ENCODE data around the gene OS9.

Gene OS9

GRCh38 chr12:57752668-57753000 lies 58.7 kb downstream of the OS9 start:
- peak overlapping the region; percentile 54 to 91 for H3K27ac ChIP-seq
- TF ChIP-seq CTCF (IDR thresholded peaks at IDR 0.05), result no peak
- no peak for DNase-seq (ENCODE audit: low spot score)
- peak overlapping the region; percentile 80 for H3K4me3 ChIP-seq

- TF ChIP-seq CTCF (IDR thresholded peaks at IDR 0.05), result no peak
- H3K4me3 ChIP-seq, result no peak overlapping the region
- no peak for DNase-seq (ENCODE audit: low spot score)
- H3K27ac ChIP-seq, result no peak overlapping the region
Observed at GRCh38 chr12:57753756-57754337, 59.9 kb downstream of the OS9 start.

GRCh38 chr12:57754411-57755193 lies 60.7 kb downstream of the OS9 start, which contains the start of gene MARCHF9:
MARCHF9 (plus strand) TSS chr12:57755103; CDS start chr12:57755529, 426 bp downstream.
- peak within 1 kb of the TSS in 1 of 2 donors; percentile 64 for H3K27ac ChIP-seq
- peak within 1 kb of the TSS; percentile 89 for H3K4me3 ChIP-seq
- TF ChIP-seq CTCF (IDR thresholded peaks at IDR 0.05), result no peak
- DNase-seq (ENCODE audit: low spot score), result no peak

GRCh38 chr12:57755194-57755453 lies 61.2 kb downstream of the OS9 start:
- no peak for DNase-seq (ENCODE audit: low spot score)
- no peak for TF ChIP-seq CTCF (IDR thresholded peaks at IDR 0.05)
- H3K27ac ChIP-seq, result peak overlapping the region in 1 of 2 donors; percentile 64
- H3K4me3 ChIP-seq, result peak overlapping the region; percentile 89

GRCh38 chr12:57755454-57756372 lies 61.8 kb downstream of the OS9 start:
- H3K4me3 ChIP-seq, result peak overlapping the region; percentile 89
- H3K27ac ChIP-seq, result peak overlapping the region in 1 of 2 donors; percentile 64
- no peak for DNase-seq (ENCODE audit: low spot score)
- no peak for TF ChIP-seq CTCF (IDR thresholded peaks at IDR 0.05)

- Histone ChIP-seq H3K4me3 (peak overlapping the region; percentile 8), H3K27ac (no peak overlapping the region)
- TF ChIP-seq CTCF (IDR thresholded peaks at IDR 0.05), result no peak
- no peak for DNase-seq (ENCODE audit: low spot score)
Observed at GRCh38 chr12:57756406-57757341, 62.7 kb downstream of the OS9 start.

All from coronary artery (tissue), 2 donors.